GM21786 (cell line): ENCODE data around the gene MSANTD1.

Source experiments
- ATAC-seq: cut with Tn5 transposase; IDR thresholded peaks from one replicate; pipeline ENCODE4 v1.9.1; 2021; ENCODE audit not compliant: unreplicated experiment

Gene MSANTD1

GRCh38 chr4:3286335-3287175 lies 37.6 kb downstream of the MSANTD1 start:
- ATAC-seq = no peak

GRCh38 chr4:3287271-3287971 lies 38.5 kb downstream of the MSANTD1 start:
- ATAC-seq = no peak

GRCh38 chr4:3287972-3288570 lies 39.1 kb downstream of the MSANTD1 start:
- no peak for ATAC-seq

- no peak for ATAC-seq
Observed at GRCh38 chr4:3288571-3289094, 39.7 kb downstream of the MSANTD1 start.

- ATAC-seq = no peak
Observed at GRCh38 chr4:3290476-3290875, 41.5 kb downstream of the MSANTD1 start.

GRCh38 chr4:3290889-3291321 lies 41.9 kb downstream of the MSANTD1 start:
- ATAC-seq = no peak

- no peak for ATAC-seq
Observed at GRCh38 chr4:3291411-3291968, 42.5 kb downstream of the MSANTD1 start.

GRCh38 chr4:3291969-3292570 lies 43.1 kb downstream of the MSANTD1 start:
- peak; percentile 36 for ATAC-seq

GRCh38 chr4:3292571-3293400 lies 43.8 kb downstream of the MSANTD1 start, which contains the start of gene RGS12:
Gene RGS12 (plus strand): TSS chr4:3293021. CDS start chr4:3316171, 23,150 bp downstream.
- ATAC-seq = peak; percentile 86

- no peak for ATAC-seq
Observed at GRCh38 chr4:3293401-3294391, 44.7 kb downstream of the MSANTD1 start.

GRCh38 chr4:3294401-3295241 lies 45.7 kb downstream of the MSANTD1 start:
- no peak for ATAC-seq

- no peak for ATAC-seq
Observed at GRCh38 chr4:3295837-3296624, 47.1 kb downstream of the MSANTD1 start.

- no peak for ATAC-seq
Observed at GRCh38 chr4:3296651-3297050, 47.7 kb downstream of the MSANTD1 start.

- ATAC-seq = no peak
Observed at GRCh38 chr4:3297066-3297859, 48.3 kb downstream of the MSANTD1 start.

- ATAC-seq = no peak
Observed at GRCh38 chr4:3299122-3299975, 50.4 kb downstream of the MSANTD1 start.
